ENCODE measurements around the gene PRRC2A. TPM values are rescaled to one million over a fixed set of nuclear protein-coding genes. Genes with fewer than 3 reads are reported as not detected.

The PRRC2A gene
- total RNA-seq, 1 donor from 2014 or later = 188 TPM

GRCh38 chr6:31680226-31681134, 60.0 kb downstream of the PRRC2A start, which contains the start of gene LY6G5C:
TSS of gene LY6G5C (minus strand) at chr6:31681067. CDS start at chr6:31680373, 694 bp downstream.
- TF ChIP-seq CTCF (IDR thresholded peaks at IDR 0.05; ENCODE audit: insufficient read depth, low read depth, low read length) = peak; percentile 57
- no peak for TF ChIP-seq EZH2 (IDR thresholded peaks at IDR 0.05; ENCODE audit: insufficient read depth, low read length)
- Mint-ChIP-seq H3K9me3 (ENCODE audit: unreplicated experiment) (no peaks in the 10 kb centered on the region), H3K4me1 (ENCODE audit: low read depth, unreplicated experiment) (peaks cover 7% of the 10 kb centered on the region), H3K36me3 (ENCODE audit: low read depth, unreplicated experiment) (peaks cover 11% of the 10 kb centered on the region), H3K4me3 (ENCODE audit: unreplicated experiment) (peak within 1 kb of the TSS; percentile 51), H3K27me3 (ENCODE audit: low read depth, unreplicated experiment) (peaks cover 12% of the 10 kb centered on the region), H3K27ac (ENCODE audit: unreplicated experiment) (no peak within 1 kb of the TSS)
- Histone ChIP-seq H3K9ac (ENCODE audit: low read length) (peak within 1 kb of the TSS; percentile 76), H3K36me3 (ENCODE audit: insufficient read depth, low read length) (peaks cover 3% of the 10 kb centered on the region), H3K79me2 (ENCODE audit: insufficient read depth, low read length) (no peaks in the 10 kb centered on the region), H4K20me1 (ENCODE audit: insufficient read depth, low read length) (no peaks in the 10 kb centered on the region), H3K4me3 (ENCODE audit: insufficient read depth, low read depth, low read length) (peak within 1 kb of the TSS; percentile 63), H3K4me1 (ENCODE audit: insufficient read depth, low read length) (peaks cover 11% of the 10 kb centered on the region), H3K27me3 (ENCODE audit: insufficient read depth, low read length) (no peaks in the 10 kb centered on the region), H3K4me2 (ENCODE audit: low read length) (peak within 1 kb of the TSS; percentile 96), H3K27ac (ENCODE audit: low read depth, low read length) (peak within 1 kb of the TSS; percentile 39), H3K9me3 (ENCODE audit: insufficient read depth, low read depth, low read length) (no peaks in the 10 kb centered on the region), H2AFZ (ENCODE audit: low read depth, low read length) (peak within 1 kb of the TSS; percentile 68)
- FAIRE-seq (peak; percentile 29), DNase-seq (ENCODE audit: low read depth) (peak; percentile 77)

- FAIRE-seq = no peak
- peak overlapping the region; percentile 68 for H2AFZ ChIP-seq (ENCODE audit: low read depth, low read length)
- peak overlapping the region; percentile 63 for H3K4me3 ChIP-seq (ENCODE audit: insufficient read depth, low read depth, low read length)
- H3K9me3 Mint-ChIP-seq (ENCODE audit: unreplicated experiment) = no peaks in the 10 kb centered on the region
- TF ChIP-seq CTCF (IDR thresholded peaks at IDR 0.05; ENCODE audit: insufficient read depth, low read depth, low read length) = no peak
- no peak for TF ChIP-seq EZH2 (IDR thresholded peaks at IDR 0.05; ENCODE audit: insufficient read depth, low read length)
- DNase-seq (ENCODE audit: low read depth) = peak; percentile 10
- H3K36me3 ChIP-seq (ENCODE audit: insufficient read depth, low read length) = peaks cover 3% of the 10 kb centered on the region
- H3K36me3 Mint-ChIP-seq (ENCODE audit: low read depth, unreplicated experiment) = peaks cover 18% of the 10 kb centered on the region
- peak overlapping the region; percentile 76 for H3K9ac ChIP-seq (ENCODE audit: low read length)
- H3K27ac Mint-ChIP-seq (ENCODE audit: unreplicated experiment) = no peak overlapping the region
- H3K27ac ChIP-seq (ENCODE audit: low read depth, low read length) = peak overlapping the region; percentile 39
- H3K4me1 ChIP-seq (ENCODE audit: insufficient read depth, low read length) = peaks cover 11% of the 10 kb centered on the region
- H3K4me1 Mint-ChIP-seq (ENCODE audit: low read depth, unreplicated experiment) = peaks cover 7% of the 10 kb centered on the region
- no peaks in the 10 kb centered on the region for H4K20me1 ChIP-seq (ENCODE audit: insufficient read depth, low read length)
- peak overlapping the region; percentile 51 for H3K4me3 Mint-ChIP-seq (ENCODE audit: unreplicated experiment)
- H3K27me3 Mint-ChIP-seq (ENCODE audit: low read depth, unreplicated experiment) = peaks cover 12% of the 10 kb centered on the region
- H3K27me3 ChIP-seq (ENCODE audit: insufficient read depth, low read length) = no peaks in the 10 kb centered on the region
- no peaks in the 10 kb centered on the region for H3K9me3 ChIP-seq (ENCODE audit: insufficient read depth, low read depth, low read length)
- H3K4me2 ChIP-seq (ENCODE audit: low read length) = peak overlapping the region; percentile 96
- H3K79me2 ChIP-seq (ENCODE audit: insufficient read depth, low read length) = no peaks in the 10 kb centered on the region
Observed at GRCh38 chr6:31681135-31681671, 60.7 kb downstream of the PRRC2A start.
